BLaER1 treated with 17β-estradiol and CSF1 and Interleukin-3, amounts not matched to agents 10 nM and 100 nM (cell line): ENCODE results near the gene APOA1.
A peak's percentile ranks its signal among the peaks of the same experiment; 100 is the strongest.

Source experiments
- H3K27ac ChIP-seq, 11 experiments: shearing (Covaris generic); formaldehyde crosslinking; 2 replicates each; pipeline ENCODE4 v1.8.1; 2022
- H3K27me3 ChIP-seq, 11 experiments: shearing (Covaris generic); formaldehyde crosslinking; 2 replicates each; pipeline ENCODE4 v1.8.1; 2022
- H3K36me3 ChIP-seq, 11 experiments: shearing (Covaris generic); formaldehyde crosslinking; 2 replicates each; pipeline ENCODE4 v1.8.1; 2022
- H3K4me1 ChIP-seq, 10 experiments: shearing (Covaris generic); formaldehyde crosslinking; 2 replicates each; pipeline ENCODE4 v1.8.1; 2022
- H3K4me2 ChIP-seq, 11 experiments: shearing (Covaris generic); formaldehyde crosslinking; 2 replicates each; pipeline ENCODE4 v1.8.1; 2022
- H3K4me3 ChIP-seq, 10 experiments: shearing (Covaris generic); formaldehyde crosslinking; 2 replicates each; pipeline ENCODE4 v1.8.1; 2022
- H3K9ac ChIP-seq, 11 experiments: shearing (Covaris generic); formaldehyde crosslinking; 2 replicates each; pipeline ENCODE4 v1.8.1; 2022
- H3K9me3 ChIP-seq, 11 experiments: shearing (Covaris generic); formaldehyde crosslinking; replicated peaks in 1 of 11; 2 replicates each; pipeline ENCODE4 v1.8.1; 2022
- H4K20me1 ChIP-seq, 11 experiments: shearing (Covaris generic); formaldehyde crosslinking; 2 replicates each; pipeline ENCODE4 v1.8.1; 2022
- Cebpa-rat ChIP-seq, 11 experiments: shearing (Covaris generic); IDR thresholded peaks; 2 replicates each; pipeline ENCODE4 v1.8.1; 2022

The APOA1 gene

GRCh38 chr11:116837231-116838091 lies at the start of gene APOA1:
APOA1 (minus strand) TSS chr11:116837622; CDS start chr11:116837387, 235 bp downstream.
- Histone ChIP-seq H3K4me1 (peaks cover 19 to 38% (median 31%) of the 10 kb centered on the region in 10 experiments), H4K20me1 (no peaks in the 10 kb centered on the region), H3K4me3 (no peak within 1 kb of the TSS), H3K36me3 (peaks cover 0 to 3% (median 0%) of the 10 kb centered on the region in 11 experiments; a peak in 3 of 22 replicates), H3K27me3 (no peaks in the 10 kb centered on the region), H3K4me2 (peak within 1 kb of the TSS in 9 of 11 experiments; percentile 84 to 99 (median 94); a peak in 14 of 22 replicates), H3K9me3 (no peaks in the 10 kb centered on the region), H3K9ac (peak within 1 kb of the TSS in 6 of 11 experiments; percentile 79 to 84 (median 82); a peak in 3 of 22 replicates), H3K27ac (peak within 1 kb of the TSS in 2 of 11 experiments; percentile 17 to 83; a peak in 1 of 22 replicates)
- TF ChIP-seq Cebpa-rat (IDR thresholded peaks at IDR 0.05): no peak

DNA sequence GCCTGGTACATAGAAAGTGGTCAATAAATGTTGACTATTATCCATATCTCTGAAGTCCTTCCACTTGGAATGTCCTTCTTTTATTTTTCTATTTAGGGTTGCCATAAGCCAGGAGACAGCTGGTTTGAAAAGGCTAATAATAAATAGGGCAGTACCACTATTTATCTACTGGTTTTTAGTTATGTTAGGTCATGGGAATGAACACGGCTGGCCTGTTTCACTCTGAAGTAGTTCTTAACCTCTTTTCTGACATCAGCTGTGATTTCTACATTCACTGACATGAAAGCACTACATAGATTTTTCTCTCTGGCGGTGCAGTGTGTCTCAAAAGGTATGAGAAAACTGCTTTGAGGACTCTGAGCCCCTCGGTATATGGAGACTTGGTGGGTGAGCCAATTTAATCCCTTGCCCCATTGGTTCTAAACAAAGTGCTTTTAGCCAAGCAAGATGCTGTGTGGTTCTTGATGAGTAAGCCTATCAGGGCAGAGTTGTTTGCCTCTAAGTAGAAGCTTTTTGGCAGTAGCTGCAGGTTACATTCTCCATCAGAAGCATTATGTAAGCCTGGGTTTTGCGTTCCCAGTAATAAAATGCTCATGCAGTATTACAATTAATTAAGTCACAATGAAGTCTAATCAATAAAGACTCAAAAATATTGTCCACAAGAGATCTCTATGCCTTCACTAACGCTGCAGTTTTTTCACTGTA lies 48.7 kb upstream of the APOA1 start:
- Histone ChIP-seq H3K4me3 (no peak overlapping the region), H3K4me2 (no peak overlapping the region), H3K27ac (no peak overlapping the region), H3K27me3 (no peaks in the 10 kb centered on the region), H3K9me3 (no peaks in the 10 kb centered on the region), H3K36me3 (peaks cover 0 to 87% (median 37%) of the 10 kb centered on the region in 11 experiments; a peak in 17 of 22 replicates), H4K20me1 (no peaks in the 10 kb centered on the region; a peak in 2 of 22 replicates), H3K4me1 (peaks cover 0 to 12% (median 7%) of the 10 kb centered on the region in 10 experiments; a peak in 8 of 20 replicates), H3K9ac (no peak overlapping the region)
- no peak for TF ChIP-seq Cebpa-rat (IDR thresholded peaks at IDR 0.05)

DNA sequence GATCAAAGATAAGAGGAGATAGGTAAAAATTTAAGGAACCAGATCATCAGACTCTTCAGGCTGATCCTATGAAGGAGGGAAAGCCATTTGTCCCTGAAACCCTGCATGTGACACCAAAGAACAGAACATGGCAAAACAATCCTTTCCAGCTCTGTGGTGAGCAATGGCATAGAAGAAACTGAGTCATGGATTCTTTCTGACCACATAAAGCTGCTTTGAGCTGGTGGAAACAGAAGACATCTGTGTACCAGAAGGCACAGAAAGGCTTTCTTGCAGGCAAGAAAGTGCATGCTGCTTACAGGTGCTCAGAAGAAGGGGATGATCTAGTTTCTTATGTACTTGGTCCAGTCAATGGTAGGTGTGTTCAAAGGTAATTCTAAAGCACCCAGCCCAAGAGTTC lies 45.0 kb upstream of the APOA1 start:
- peaks cover 0 to 5% (median 0%) of the 10 kb centered on the region in 10 experiments; a peak in 1 of 20 replicates for H3K4me1 ChIP-seq
- H3K4me3 ChIP-seq: no peak overlapping the region
- H4K20me1 ChIP-seq: no peaks in the 10 kb centered on the region; a peak in 2 of 22 replicates
- H3K4me2 ChIP-seq: no peak overlapping the region
- no peak for TF ChIP-seq Cebpa-rat (IDR thresholded peaks at IDR 0.05)
- H3K36me3 ChIP-seq: peaks cover 0 to 63% (median 14%) of the 10 kb centered on the region in 11 experiments; a peak in 14 of 22 replicates
- no peaks in the 10 kb centered on the region for H3K9me3 ChIP-seq
- H3K27me3 ChIP-seq: no peaks in the 10 kb centered on the region
- H3K27ac ChIP-seq: no peak overlapping the region
- H3K9ac ChIP-seq: no peak overlapping the region

DNA sequence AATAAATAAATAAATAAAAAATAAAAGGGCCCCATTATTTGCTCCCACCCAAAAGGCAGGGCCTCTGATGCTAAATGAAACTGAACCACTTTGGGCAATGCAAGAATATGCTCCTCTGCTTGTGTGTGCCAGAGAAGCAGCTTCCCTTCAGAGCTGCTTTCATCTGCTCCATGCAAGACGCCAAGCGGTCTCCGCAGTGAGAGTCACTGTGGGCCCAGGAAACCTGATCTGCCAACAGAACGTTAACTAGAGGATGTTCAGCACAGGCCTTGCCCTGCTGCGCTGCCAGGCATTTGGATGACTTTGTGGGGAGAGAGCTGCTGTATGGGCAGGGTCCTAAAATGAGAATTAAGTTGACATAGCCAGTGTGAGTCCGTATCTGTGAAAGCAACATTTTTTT lies 43.7 kb upstream of the APOA1 start:
- no peaks in the 10 kb centered on the region; a peak in 3 of 22 replicates for H4K20me1 ChIP-seq
- H3K36me3 ChIP-seq: peaks cover 0 to 63% (median 18%) of the 10 kb centered on the region in 11 experiments; a peak in 18 of 22 replicates
- H3K9me3 ChIP-seq: no peaks in the 10 kb centered on the region
- no peak overlapping the region for H3K9ac ChIP-seq
- no peak overlapping the region for H3K4me3 ChIP-seq
- peaks cover 0 to 9% (median 4%) of the 10 kb centered on the region in 10 experiments; a peak in 4 of 20 replicates for H3K4me1 ChIP-seq
- no peak for TF ChIP-seq Cebpa-rat (IDR thresholded peaks at IDR 0.05)
- H3K4me2 ChIP-seq: no peak overlapping the region
- no peak overlapping the region for H3K27ac ChIP-seq
- H3K27me3 ChIP-seq: no peaks in the 10 kb centered on the region

DNA sequence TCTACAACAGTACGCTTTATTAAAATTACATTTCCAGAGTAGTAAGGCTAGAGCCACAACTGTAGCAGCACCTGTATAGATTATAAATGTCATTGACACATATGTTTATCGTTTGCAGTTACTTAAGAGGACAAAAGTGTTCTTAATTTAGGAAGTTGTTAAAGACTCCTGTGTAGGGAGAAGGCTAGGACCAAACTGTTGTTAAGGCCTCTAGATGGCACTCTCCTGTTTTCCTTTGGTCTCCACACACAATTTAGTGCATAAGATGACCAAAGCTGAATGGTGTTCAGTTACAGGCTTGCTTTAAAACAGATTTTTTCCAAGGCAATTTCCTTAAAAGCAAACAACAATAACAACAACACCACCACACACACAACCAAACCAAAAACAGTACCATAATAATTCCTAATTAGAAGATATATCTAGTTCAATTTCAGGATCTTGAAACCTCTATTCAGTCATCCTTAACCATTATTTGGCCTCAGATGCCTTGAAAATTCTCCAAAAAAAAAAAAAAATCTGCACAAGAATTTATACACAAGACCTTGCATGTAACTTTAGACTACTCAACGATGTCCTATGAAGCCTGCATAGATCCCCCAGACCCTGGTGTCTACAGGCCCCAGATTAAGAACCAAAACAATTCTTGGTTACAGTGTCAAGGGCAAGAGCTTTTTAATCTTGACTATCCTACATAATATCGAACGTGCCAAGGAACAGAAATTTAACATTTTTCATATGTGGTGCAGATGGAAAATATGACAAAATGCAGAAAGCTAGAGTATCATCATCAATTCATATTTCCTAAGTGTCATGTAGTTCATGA lies 42.6 kb upstream of the APOA1 start:
- Histone ChIP-seq H3K9ac (no peak overlapping the region), H3K27ac (no peak overlapping the region), H4K20me1 (no peaks in the 10 kb centered on the region; a peak in 3 of 22 replicates), H3K4me2 (no peak overlapping the region), H3K9me3 (no peaks in the 10 kb centered on the region), H3K36me3 (peaks cover 2 to 63% (median 29%) of the 10 kb centered on the region in 11 experiments), H3K27me3 (no peaks in the 10 kb centered on the region), H3K4me3 (no peak overlapping the region), H3K4me1 (peaks cover 0 to 9% (median 4%) of the 10 kb centered on the region in 10 experiments; a peak in 4 of 20 replicates)
- no peak for TF ChIP-seq Cebpa-rat (IDR thresholded peaks at IDR 0.05)

GRCh38 chr11:116876656-116877055 lies 39.2 kb upstream of the APOA1 start:
- no peak for TF ChIP-seq Cebpa-rat (IDR thresholded peaks at IDR 0.05)
- Histone ChIP-seq H3K27me3 (no peaks in the 10 kb centered on the region), H3K4me2 (no peak overlapping the region), H3K9ac (no peak overlapping the region), H3K27ac (no peak overlapping the region), H4K20me1 (no peaks in the 10 kb centered on the region; a peak in 2 of 22 replicates), H3K4me1 (peaks cover 0 to 22% (median 8%) of the 10 kb centered on the region in 10 experiments; a peak in 12 of 20 replicates), H3K36me3 (peaks cover 31 to 78% (median 56%) of the 10 kb centered on the region in 11 experiments), H3K9me3 (no peaks in the 10 kb centered on the region), H3K4me3 (no peak overlapping the region)

DNA sequence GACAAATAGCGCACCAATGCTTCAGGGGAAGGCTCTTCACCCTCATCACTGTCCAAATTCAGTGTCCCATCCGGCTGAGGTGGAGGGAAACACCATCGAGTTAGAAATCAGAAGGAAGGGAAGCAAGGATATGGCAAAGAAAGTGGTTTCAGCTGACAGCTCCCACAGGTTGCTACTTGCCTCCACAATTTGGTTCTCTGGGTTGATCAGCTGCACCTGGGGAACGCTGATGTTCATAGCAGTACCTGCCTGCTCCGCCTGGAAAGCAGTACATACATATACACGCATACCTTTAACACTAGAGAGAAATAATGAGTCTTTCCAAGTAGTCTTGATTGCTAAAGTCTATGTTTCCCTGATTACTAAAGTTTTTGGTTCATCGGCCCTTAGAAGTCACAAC lies 37.8 kb upstream of the APOA1 start:
- TF ChIP-seq Cebpa-rat (IDR thresholded peaks at IDR 0.05): no peak
- no peak overlapping the region for H3K27ac ChIP-seq
- no peaks in the 10 kb centered on the region for H3K9me3 ChIP-seq
- peaks cover 0 to 36% (median 8%) of the 10 kb centered on the region in 10 experiments; a peak in 12 of 20 replicates for H3K4me1 ChIP-seq
- H3K9ac ChIP-seq: no peak overlapping the region
- H3K27me3 ChIP-seq: no peaks in the 10 kb centered on the region
- no peak overlapping the region for H3K4me3 ChIP-seq
- H4K20me1 ChIP-seq: no peaks in the 10 kb centered on the region; a peak in 1 of 22 replicates
- peaks cover 46 to 84% (median 66%) of the 10 kb centered on the region in 11 experiments for H3K36me3 ChIP-seq
- H3K4me2 ChIP-seq: no peak overlapping the region

DNA sequence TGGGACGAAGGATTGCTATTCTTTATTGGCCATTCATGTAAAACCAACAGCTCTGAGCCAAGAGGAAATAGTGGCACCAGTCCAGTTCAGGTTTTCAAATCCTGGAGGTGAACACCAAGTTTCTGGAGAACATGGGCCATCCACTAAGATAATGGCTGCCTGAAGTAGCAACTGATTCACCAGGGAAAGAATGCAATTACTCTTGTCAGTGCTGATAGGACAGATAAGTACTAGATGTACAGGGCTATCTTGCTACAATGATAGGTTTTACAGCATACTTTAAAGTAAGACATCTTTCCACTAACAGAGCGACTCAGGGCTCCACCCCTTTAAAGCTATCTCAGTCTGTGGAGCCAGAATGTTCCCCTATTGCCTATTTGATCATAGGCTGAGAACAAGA lies 36.8 kb upstream of the APOA1 start:
- Histone ChIP-seq H3K9me3 (no peaks in the 10 kb centered on the region), H3K27me3 (no peaks in the 10 kb centered on the region), H3K4me1 (peaks cover 0 to 35% (median 8%) of the 10 kb centered on the region in 10 experiments; a peak in 12 of 20 replicates), H3K9ac (no peak overlapping the region), H3K36me3 (peaks cover 55 to 93% (median 76%) of the 10 kb centered on the region in 11 experiments), H3K4me3 (no peak overlapping the region), H3K4me2 (no peak overlapping the region), H4K20me1 (no peaks in the 10 kb centered on the region; a peak in 1 of 22 replicates), H3K27ac (no peak overlapping the region)
- no peak for TF ChIP-seq Cebpa-rat (IDR thresholded peaks at IDR 0.05)
